ENCODE measurements around the gene AMBRA1.

Gene AMBRA1

DNA sequence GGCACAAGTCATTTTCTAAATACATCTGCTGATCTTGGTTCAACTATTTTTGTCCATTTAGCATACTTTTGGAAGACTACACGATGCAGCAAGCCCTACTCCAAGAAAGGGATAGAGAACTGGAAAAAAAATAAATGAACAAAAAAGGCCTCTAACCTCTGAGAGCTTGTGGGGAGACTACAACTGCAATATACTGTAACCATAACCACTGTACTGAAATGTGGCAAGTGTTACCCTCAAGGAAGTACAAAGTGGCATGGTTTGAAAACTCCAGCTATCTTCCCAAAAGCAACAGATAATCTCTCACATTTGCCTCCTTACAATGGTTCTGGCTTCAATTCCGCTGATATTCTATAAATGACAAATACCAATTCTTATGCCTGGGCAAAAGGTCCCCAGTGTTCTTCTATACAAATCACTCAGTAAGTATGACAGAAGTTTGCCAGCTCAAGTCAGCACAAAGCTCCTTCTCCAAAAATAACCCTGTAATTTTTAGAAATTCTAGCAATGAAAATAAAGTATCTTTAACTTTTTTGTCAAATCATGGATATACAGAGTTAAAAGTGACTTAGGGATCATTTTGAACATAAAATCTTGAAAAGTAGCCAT, 22.9 kb downstream of the AMBRA1 start:
- no peak for DNase-seq

- DNase-seq = no peak
These were observed 28.5 kb downstream of the AMBRA1 start for GRCh38 chr11:46565232-46565840.

- DNase-seq = no peak
These were observed 29.4 kb downstream of the AMBRA1 start for GRCh38 chr11:46564459-46564858.

GRCh38 chr11:46562527-46562926, 31.3 kb downstream of the AMBRA1 start:
- DNase-seq = no peak

DNA sequence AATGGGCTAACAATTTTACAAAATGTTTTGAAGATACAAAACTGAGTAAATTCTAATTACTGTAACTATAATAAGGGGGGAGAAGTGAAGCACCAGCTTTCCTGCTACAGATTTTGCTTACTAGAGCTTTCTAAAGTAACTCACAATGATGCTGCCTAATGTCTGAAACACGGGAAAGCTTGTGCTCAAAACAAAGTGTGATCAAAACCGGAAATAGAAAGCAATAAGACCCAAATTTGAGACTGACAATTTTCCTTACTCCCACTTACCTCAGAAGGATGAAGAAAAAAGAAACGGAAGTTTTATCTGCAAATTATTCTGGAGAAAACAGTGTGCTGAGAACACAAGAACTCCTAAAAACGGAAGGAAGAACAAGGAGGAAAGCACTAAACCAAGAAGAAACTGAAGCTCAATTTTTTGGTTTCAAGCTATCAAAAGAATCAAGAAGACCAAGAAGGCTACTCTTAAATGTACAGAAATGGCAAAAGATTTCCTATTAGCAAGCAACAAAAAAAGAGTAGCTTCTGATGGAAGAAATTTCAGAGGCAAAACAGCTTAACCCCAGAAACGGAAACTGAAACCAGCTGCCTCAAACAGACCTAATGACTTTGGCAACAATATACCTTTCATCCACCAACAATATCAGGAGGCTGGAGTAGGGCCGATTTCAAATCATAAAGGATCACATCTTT, 33.4 kb downstream of the AMBRA1 start:
- DNase-seq = no peak

- DNase-seq = no peak
These were observed 34.0 kb downstream of the AMBRA1 start for GRCh38 chr11:46559815-46560214.

DNA sequence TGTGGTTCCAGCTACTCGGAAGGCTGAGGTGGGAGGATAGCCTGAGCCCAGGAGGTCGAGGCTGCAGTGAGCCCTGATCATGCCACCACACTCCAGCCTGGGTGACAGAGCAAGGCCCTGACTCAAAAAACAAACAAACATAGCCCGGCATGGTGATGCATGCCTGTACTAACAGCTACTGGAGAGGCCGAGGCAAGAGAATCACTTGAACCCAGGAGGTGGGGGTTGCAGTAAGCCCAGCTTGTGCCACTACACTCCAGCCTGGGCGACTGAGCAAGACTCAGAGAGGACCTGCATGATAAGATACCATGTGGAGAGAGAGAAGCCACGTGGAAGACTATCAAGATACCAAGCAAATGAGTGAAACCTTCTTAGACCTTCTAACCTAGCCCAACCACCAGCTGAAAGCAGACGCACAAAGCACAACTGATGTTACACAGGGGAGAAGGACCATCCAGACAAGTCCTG, 36.1 kb downstream of the AMBRA1 start:
- DNase-seq = no peak

DNA sequence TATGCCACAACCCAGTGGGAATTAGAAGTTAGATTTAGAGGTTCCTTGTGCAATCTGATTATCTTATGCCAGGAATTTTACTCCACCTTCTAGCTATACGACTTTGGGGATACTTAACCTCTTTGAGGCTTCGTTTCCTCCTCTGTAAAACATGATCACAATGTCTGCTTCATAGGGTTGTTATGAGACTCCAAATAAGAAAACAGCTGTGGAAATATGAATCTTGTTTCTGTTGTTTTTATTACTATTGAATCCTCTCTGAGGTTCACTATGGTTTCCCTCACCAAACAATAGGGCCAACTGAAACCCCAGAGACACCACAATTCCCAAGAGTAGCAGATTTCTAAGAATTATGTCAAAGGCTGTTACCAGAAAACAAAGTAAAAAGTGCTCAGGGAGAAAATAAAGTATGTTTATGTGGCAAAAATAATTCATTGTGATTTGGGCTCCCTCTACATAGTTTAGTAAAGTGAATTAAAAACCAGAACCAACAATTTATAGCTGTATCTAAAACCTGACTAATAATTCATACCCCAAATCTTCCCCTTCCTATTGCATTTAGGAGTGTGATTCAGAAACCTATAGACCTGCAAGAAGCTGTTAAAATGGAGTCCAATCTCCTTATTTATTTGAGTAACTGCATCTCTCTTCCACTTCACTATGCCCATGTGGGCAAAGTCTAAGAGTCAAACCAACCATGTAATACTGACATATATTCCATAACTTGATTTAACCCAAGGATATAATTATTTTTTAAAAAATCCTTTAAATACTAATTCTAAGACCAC, 38.4 kb downstream of the AMBRA1 start:
- no peak for DNase-seq

DNA sequence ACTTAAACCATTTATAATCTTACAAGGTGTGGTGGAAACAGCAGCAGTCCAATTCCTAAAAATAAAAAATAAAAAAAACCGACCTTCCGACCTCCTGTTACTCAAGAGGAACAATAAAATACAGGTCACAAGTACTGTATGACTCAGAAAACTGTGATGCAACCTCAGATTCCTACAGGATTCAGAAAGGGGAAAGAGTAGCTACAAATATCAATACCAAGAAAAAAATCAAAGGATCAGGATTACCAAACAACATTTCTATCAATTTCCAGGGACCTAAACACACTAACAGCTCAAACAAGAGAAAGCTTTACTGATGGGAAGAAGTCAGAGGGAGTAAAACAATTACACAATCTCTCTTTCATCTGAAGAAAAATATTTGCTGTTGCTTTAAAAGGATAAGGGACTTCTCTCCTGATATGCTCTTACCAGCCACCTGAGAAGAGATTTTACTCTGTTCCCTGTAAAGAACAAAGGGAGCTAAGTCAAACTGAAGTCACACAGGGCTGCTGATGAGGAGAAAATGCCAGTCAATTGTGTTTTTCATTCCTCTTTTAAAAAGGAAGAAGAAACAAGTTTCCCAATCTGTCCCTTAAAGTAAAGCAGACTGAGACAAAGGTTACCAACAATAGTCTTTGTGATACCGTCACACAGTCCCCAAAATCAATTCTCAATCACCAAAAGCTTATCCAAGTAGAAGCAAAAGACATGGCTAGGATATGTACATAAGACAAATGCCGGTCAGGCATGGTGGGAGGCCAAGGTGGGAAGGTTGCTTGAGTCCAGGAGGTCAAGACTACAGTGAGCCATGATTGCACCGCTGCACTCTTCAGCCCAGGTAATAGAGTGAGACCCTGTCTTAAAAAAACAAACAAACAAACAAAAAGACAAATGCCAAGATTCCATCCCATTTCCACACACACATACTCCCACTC, 39.3 kb downstream of the AMBRA1 start:
- no peak for DNase-seq

DNA sequence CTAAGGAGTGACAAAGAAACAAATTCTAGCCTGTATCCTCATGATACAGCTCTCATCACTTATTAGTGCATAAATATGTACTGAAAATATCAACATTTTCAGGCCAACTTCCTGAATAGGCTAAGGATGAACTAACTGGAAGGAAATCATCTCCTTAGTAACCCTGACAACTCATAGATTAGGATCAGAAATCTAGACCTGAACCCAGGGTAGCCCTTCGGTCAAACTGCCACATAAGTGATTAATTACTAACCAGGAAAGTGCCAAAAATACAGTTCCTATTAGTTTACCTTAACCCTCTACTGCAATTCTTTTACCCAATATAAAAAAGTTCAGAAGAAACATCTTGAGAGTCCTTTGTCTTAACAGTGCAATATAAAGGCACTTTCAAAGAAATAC, 40.0 kb downstream of the AMBRA1 start:
- no peak for DNase-seq

- DNase-seq = no peak
These were observed 42.6 kb downstream of the AMBRA1 start for GRCh38 chr11:46551261-46551660.

GRCh38 chr11:46547579-46547978, 46.2 kb downstream of the AMBRA1 start:
- DNase-seq = no peak

GRCh38 chr11:46543564-46543963, 50.3 kb downstream of the AMBRA1 start:
- DNase-seq = no peak

- DNase-seq = no peak
These were observed 52.0 kb downstream of the AMBRA1 start for GRCh38 chr11:46541593-46542371.

GRCh38 chr11:46540807-46541206, 53.0 kb downstream of the AMBRA1 start:
- DNase-seq = no peak

- DNase-seq = peak; percentile 53
These were observed 56.1 kb downstream of the AMBRA1 start for GRCh38 chr11:46537537-46538295.

DNA sequence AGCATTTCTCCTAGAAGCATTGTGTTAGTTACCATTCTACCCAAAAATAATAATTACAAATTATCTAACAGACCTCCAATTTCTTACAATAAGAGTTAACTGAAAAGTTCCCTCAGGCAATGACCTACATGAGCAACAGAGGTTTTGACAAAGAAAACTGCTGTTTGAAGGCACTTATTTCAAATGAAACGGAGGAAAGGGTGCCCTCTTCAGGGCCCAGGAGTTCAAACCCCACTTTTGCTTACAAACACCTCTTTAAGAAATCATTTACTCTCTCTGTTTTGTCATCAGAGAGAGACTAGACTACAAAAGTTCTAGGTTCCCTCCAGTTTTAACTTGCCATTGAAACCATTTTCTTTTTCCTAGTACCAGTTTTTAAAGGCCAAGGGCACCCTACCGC, 56.7 kb downstream of the AMBRA1 start:
- DNase-seq = no peak

DNA sequence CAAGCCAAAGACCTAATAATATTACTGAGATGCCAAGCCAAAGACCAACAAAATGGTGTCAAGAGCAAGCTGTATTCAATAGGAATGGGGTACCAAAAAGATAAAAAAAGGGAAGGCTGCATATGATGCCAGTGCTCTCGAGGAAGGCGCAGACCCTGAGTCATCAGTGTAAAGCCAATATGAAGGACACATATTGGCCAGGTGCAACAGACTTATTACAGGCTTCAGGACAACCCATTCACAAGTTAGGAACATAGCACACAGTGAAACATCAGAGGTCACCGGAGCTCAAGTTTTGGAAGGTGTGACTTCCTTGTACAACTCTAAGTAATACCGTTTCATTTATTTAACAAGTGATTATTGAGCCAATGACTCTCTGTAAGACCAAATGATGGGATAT, 58.1 kb downstream of the AMBRA1 start:
- DNase-seq = no peak

GRCh38 chr11:46534711-46535110, 59.1 kb downstream of the AMBRA1 start:
- no peak for DNase-seq

- no peak for DNase-seq
These were observed 60.3 kb downstream of the AMBRA1 start for GRCh38 chr11:46533396-46534100.
